Activated CD8-positive, alpha-beta memory T cell treated with anti-CD3 and anti-CD28 coated beads for 1 hour (primary cell): ENCODE results near the gene MEF2C.

ENCODE experiments used
- DNase-seq, 2 donors: peaks; one replicate each; pipeline ENCODE4 v3.0.0-alpha.2; 2020; ENCODE audit warnings: low read depth in 1 of 2; ENCODE audit errors: extremely low read depth in 1 of 2

The MEF2C gene

GRCh38 chr5:88833371-88834130 lies 49.4 kb downstream of the MEF2C start:
- peak; percentile 5 to 16 for DNase-seq

GRCh38 chr5:88831816-88832215 lies 51.2 kb downstream of the MEF2C start:
- DNase-seq, result no peak

GRCh38 chr5:88830567-88830966 lies 52.4 kb downstream of the MEF2C start:
- no peak for DNase-seq

- no peak for DNase-seq
Observed at GRCh38 chr5:88829775-88830174, 53.2 kb downstream of the MEF2C start.

GRCh38 chr5:88829054-88829453 lies 53.9 kb downstream of the MEF2C start:
- DNase-seq, result no peak

- DNase-seq, result no peak
Observed at GRCh38 chr5:88827997-88828396, 55.0 kb downstream of the MEF2C start.

GRCh38 chr5:88826646-88827585 lies 56.1 kb downstream of the MEF2C start:
- no peak for DNase-seq

- no peak for DNase-seq
Observed at GRCh38 chr5:88825584-88826315, 57.2 kb downstream of the MEF2C start.

GRCh38 chr5:88824892-88825583 lies 57.9 kb downstream of the MEF2C start:
- DNase-seq, result no peak

- DNase-seq, result no peak
Observed at GRCh38 chr5:88824141-88824540, 58.8 kb downstream of the MEF2C start.

- DNase-seq, result no peak
Observed at GRCh38 chr5:88823201-88823600, 59.8 kb downstream of the MEF2C start.

- no peak for DNase-seq
Observed at GRCh38 chr5:88821161-88821560, 61.8 kb downstream of the MEF2C start.

- DNase-seq, result no peak
Observed at GRCh38 chr5:88820581-88820980, 62.4 kb downstream of the MEF2C start.

- DNase-seq, result no peak
Observed at GRCh38 chr5:88819301-88819999, 63.5 kb downstream of the MEF2C start.

GRCh38 chr5:88818296-88818695 lies 64.7 kb downstream of the MEF2C start:
- no peak for DNase-seq

- DNase-seq, result no peak
Observed at GRCh38 chr5:88816195-88816594, 66.8 kb downstream of the MEF2C start.

GRCh38 chr5:88815050-88815789 lies 67.8 kb downstream of the MEF2C start:
- no peak for DNase-seq

GRCh38 chr5:88813805-88814575 lies 69.0 kb downstream of the MEF2C start:
- DNase-seq, result no peak

- no peak for DNase-seq
Observed at GRCh38 chr5:88813244-88813643, 69.7 kb downstream of the MEF2C start.
